ENCODE results near the gene WIPF2. TPM values are rescaled to one million over a fixed set of nuclear protein-coding genes. Genes with fewer than 3 reads are reported as not detected.

Gene WIPF2
- total RNA-seq, 4 donors from 2014 or later: 7.8 to 21.5 (median 12.1) TPM

- TF ChIP-seq CTCF (IDR thresholded peaks at IDR 0.05) (no peak), POLR2A (IDR thresholded peaks at IDR 0.05; ENCODE audit: low read depth) (no peak), POLR2AphosphoS5 (IDR thresholded peaks at IDR 0.05) (no peak), EP300 (IDR thresholded peaks at IDR 0.05) (no peak)
- Histone ChIP-seq H3K4me1 (peaks cover 100% of the 10 kb centered on the region in 4 donors), H3K4me3 (no peak overlapping the region), H3K27me3 (no peaks in the 10 kb centered on the region), H3K27ac (replicated peaks in 1 of 4) (peak overlapping the region; percentile 94 to 98 (median 96)), H3K9me3 (no peaks in the 10 kb centered on the region), H3K36me3 (peaks cover 0 to 9% (median 2%) of the 10 kb centered on the region in 4 donors)
- 74% methylated on average over 2 of the region's 2 CpGs for WGBS
- intact Hi-C loops (cut with DNase I): no loop called here
- no peak for DNase-seq (ENCODE audit: extremely low spot score)
These were observed 109.3 kb downstream of the WIPF2 start for GRCh38 chr17:40328386-40328766.

- Histone ChIP-seq H3K4me3 (peak overlapping the region in 1 of 4 donors; percentile 6), H3K9me3 (no peaks in the 10 kb centered on the region), H3K27me3 (no peaks in the 10 kb centered on the region), H3K4me1 (peaks cover 100% of the 10 kb centered on the region in 4 donors), H3K36me3 (peaks cover 0 to 12% (median 2%) of the 10 kb centered on the region in 4 donors), H3K27ac (replicated peaks in 1 of 4) (peak overlapping the region; percentile 94 to 98 (median 96))
- no peak for TF ChIP-seq POLR2A (IDR thresholded peaks at IDR 0.05; ENCODE audit: low read depth)
- peak in 1 of 2 donors; percentile 22 for TF ChIP-seq POLR2AphosphoS5 (IDR thresholded peaks at IDR 0.05)
- intact Hi-C loops (cut with DNase I): no loop called here
- 27% methylated on average over 11 of the region's 11 CpGs for WGBS
- no peak for DNase-seq (ENCODE audit: extremely low spot score)
These were observed 111.0 kb downstream of the WIPF2 start for GRCh38 chr17:40329839-40330794.

GRCh38 chr17:40330850-40331470, 111.9 kb downstream of the WIPF2 start:
- WGBS: 80% methylated on average over 1 of the region's 10 CpGs
- intact Hi-C loops (cut with DNase I): no loop called here
- peaks cover 99 to 100% (median 100%) of the 10 kb centered on the region in 4 donors for H3K4me1 ChIP-seq
- peak overlapping the region; percentile 94 to 98 (median 96) for H3K27ac ChIP-seq (replicated peaks in 1 of 4)
- DNase-seq (ENCODE audit: extremely low spot score): no peak
- peaks cover 0 to 12% (median 2%) of the 10 kb centered on the region in 4 donors for H3K36me3 ChIP-seq
- H3K4me3 ChIP-seq: peak overlapping the region in 2 of 4 donors; percentile 6 to 36
- H3K27me3 ChIP-seq: no peaks in the 10 kb centered on the region
- H3K9me3 ChIP-seq: no peaks in the 10 kb centered on the region
- TF ChIP-seq CTCF (IDR thresholded peaks at IDR 0.05) (no peak), POLR2A (IDR thresholded peaks at IDR 0.05; ENCODE audit: low read depth) (no peak), EP300 (IDR thresholded peaks at IDR 0.05) (no peak), POLR2AphosphoS5 (IDR thresholded peaks at IDR 0.05) (no peak)

GRCh38 chr17:40331743-40332641, 112.9 kb downstream of the WIPF2 start:
- H3K4me3 ChIP-seq: peak overlapping the region; percentile 26 to 38 (median 32)

More at GRCh38 chr17:40331743-40332641, 112.9 kb downstream of the WIPF2 start:
- Histone ChIP-seq H3K9me3 (no peaks in the 10 kb centered on the region), H3K36me3 (peaks cover 0 to 12% (median 2%) of the 10 kb centered on the region in 4 donors), H3K27me3 (no peaks in the 10 kb centered on the region), H3K27ac (replicated peaks in 1 of 4) (peak overlapping the region; percentile 94 to 98 (median 96)), H3K4me1 (peaks cover 89 to 100% (median 100%) of the 10 kb centered on the region in 4 donors)
- DNase-seq (ENCODE audit: extremely low spot score): no peak
- WGBS: 11% methylated on average over 6 of the region's 22 CpGs
- TF ChIP-seq EP300 (IDR thresholded peaks at IDR 0.05) (no peak), POLR2A (IDR thresholded peaks at IDR 0.05; ENCODE audit: low read depth) (peak; percentile 4), POLR2AphosphoS5 (IDR thresholded peaks at IDR 0.05) (peak; percentile 84 to 87)
- intact Hi-C loops (cut with DNase I): no loop called here

Small RNAs within 50 kb of the gene (small RNA-seq; reads per million reads assigned to genes)
- gene MIR6867: 0 reads per million in 3 donors

Other genes starting within 250 kb of the WIPF2 start
- 100 to 1,000 TPM in 1 of 4 donors, 10 to 100 TPM in 3; 58.1 to 117 (median 84.0) TPM for gene PSMD3, start 238.5 kb upstream of the WIPF2 start, total RNA-seq
- 10 to 100 TPM in 1 of 4 donors, under 1 TPM in 3; 0.32 to 19.4 (median 0.58) TPM for gene CSF3, start 203.9 kb upstream of the WIPF2 start, total RNA-seq
- gene MED24, start 164.9 kb upstream of the WIPF2 start, total RNA-seq: 10 to 100 TPM; 33.6 to 43.6 (median 37.4) TPM
- gene THRA, start 156.3 kb upstream of the WIPF2 start, total RNA-seq: 100 to 1,000 TPM in 2 of 4 donors, 10 to 100 TPM in 2; 69.7 to 112 (median 85.2) TPM
- gene NR1D1, start 118.7 kb upstream of the WIPF2 start, total RNA-seq: 10 to 100 TPM in 3 of 4 donors, 1 to 10 TPM in 1; 6.1 to 24.2 (median 14.5) TPM
- gene MSL1, start 97.3 kb upstream of the WIPF2 start, total RNA-seq: 10 to 100 TPM; 64.1 to 86.8 (median 72.2) TPM
- 100 to 1,000 TPM in 2 of 4 donors, 10 to 100 TPM in 2; 77.2 to 103 (median 95.5) TPM for gene CASC3, start 78.8 kb upstream of the WIPF2 start, total RNA-seq
- gene RAPGEFL1, start 41.8 kb upstream of the WIPF2 start, total RNA-seq: 1 to 10 TPM; 1.5 to 5.4 (median 2.9) TPM
- gene CDC6, start 68.6 kb downstream of the WIPF2 start, total RNA-seq: under 1 TPM; 0.32 to 0.83 (median 0.44) TPM
- gene RARA, start 89.9 kb downstream of the WIPF2 start, total RNA-seq: 10 to 100 TPM; 26.2 to 53.5 (median 52.2) TPM
- gene GJD3, start 145.4 kb downstream of the WIPF2 start, total RNA-seq: under 1 TPM in 2 of 4 donors, not detected in 2; 0.40 to 0.50 TPM
- 1 to 10 TPM in 1 of 4 donors, under 1 TPM in 3; under 0.01 to 1.4 (median 0.30) TPM for gene TOP2A, start 198.6 kb downstream of the WIPF2 start, total RNA-seq
- 100 to 1,000 TPM; 258 to 444 (median 268) TPM for gene IGFBP4, start 224.1 kb downstream of the WIPF2 start, total RNA-seq